ENCODE results near the gene SIPA1.

GRCh38 chr11:65595543-65596281 is 42.2 kb upstream of the SIPA1 start, which contains the start of gene KCNK7:
- TF ChIP-seq EZH2 (IDR thresholded peaks at IDR 0.05; ENCODE audit: borderline replicate concordance, low read depth, low read length, poor library complexity, severe bottlenecking), result no peak
- TF ChIP-seq, protein P1, sequence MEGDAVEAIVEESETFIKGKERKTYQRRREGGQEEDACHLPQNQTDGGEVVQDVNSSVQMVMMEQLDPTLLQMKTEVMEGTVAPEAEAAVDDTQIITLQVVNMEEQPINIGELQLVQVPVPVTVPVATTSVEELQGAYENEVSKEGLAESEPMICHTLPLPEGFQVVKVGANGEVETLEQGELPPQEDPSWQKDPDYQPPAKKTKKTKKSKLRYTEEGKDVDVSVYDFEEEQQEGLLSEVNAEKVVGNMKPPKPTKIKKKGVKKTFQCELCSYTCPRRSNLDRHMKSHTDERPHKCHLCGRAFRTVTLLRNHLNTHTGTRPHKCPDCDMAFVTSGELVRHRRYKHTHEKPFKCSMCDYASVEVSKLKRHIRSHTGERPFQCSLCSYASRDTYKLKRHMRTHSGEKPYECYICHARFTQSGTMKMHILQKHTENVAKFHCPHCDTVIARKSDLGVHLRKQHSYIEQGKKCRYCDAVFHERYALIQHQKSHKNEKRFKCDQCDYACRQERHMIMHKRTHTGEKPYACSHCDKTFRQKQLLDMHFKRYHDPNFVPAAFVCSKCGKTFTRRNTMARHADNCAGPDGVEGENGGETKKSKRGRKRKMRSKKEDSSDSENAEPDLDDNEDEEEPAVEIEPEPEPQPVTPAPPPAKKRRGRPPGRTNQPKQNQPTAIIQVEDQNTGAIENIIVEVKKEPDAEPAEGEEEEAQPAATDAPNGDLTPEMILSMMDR (conservative IDR thresholded peaks at IDR 0.05; ENCODE audit: low read depth, low read length), result no peak
